H9 (cell line): Measurements from ENCODE around the gene RAD23B. TPM values are rescaled to one million over a fixed set of nuclear protein-coding genes. Genes with fewer than 3 reads are reported as not detected.

Experiments
- DNase-seq: peaks from one replicate; pipeline ENCODE4 v3.0.0-alpha.2; 2017
- H2AFZ ChIP-seq: one replicate; pipeline ENCODE4 v1.6.1; 2013; ENCODE audit warnings: mild to moderate bottlenecking, low read length, control low read depth, moderate library complexity
- H2AK5ac ChIP-seq: 2 replicates; pipeline ENCODE4 v1.6.1; 2013; ENCODE audit warnings: low read length, control low read depth, mixed read lengths; ENCODE audit not compliant: insufficient read length
- H2BK120ac ChIP-seq: one replicate; pipeline ENCODE4 v1.6.1; 2013; ENCODE audit warnings: low read depth, mild to moderate bottlenecking, low read length, control low read depth, inconsistent platforms; ENCODE audit not compliant: poor library complexity, severe bottlenecking
- H2BK12ac ChIP-seq: 2 replicates; pipeline ENCODE4 v1.6.1; 2013; ENCODE audit warnings: low read length, control low read depth, mixed read lengths, low read depth; ENCODE audit not compliant: insufficient read length
- H2BK15ac ChIP-seq: 2 replicates; pipeline ENCODE4 v1.6.1; 2013; ENCODE audit warnings: low read depth, low read length, control low read depth
- H2BK20ac ChIP-seq: one replicate; pipeline ENCODE4 v1.6.1; 2013; ENCODE audit warnings: low read depth, mild to moderate bottlenecking, low read length, control low read depth, inconsistent platforms; ENCODE audit not compliant: poor library complexity, severe bottlenecking
- H2BK5ac ChIP-seq: 2 replicates; pipeline ENCODE4 v1.6.1; 2013; ENCODE audit warnings: low read length, control low read depth, mixed read lengths; ENCODE audit not compliant: insufficient read length
- H3K14ac ChIP-seq: 2 replicates; pipeline ENCODE4 v1.6.1; 2013; ENCODE audit warnings: low read length, control low read depth; ENCODE audit not compliant: insufficient read depth
- H3K18ac ChIP-seq: 2 replicates; pipeline ENCODE4 v1.6.1; 2013; ENCODE audit warnings: low read depth, mild to moderate bottlenecking, mixed read lengths, low read length, control low read depth; ENCODE audit not compliant: insufficient read length
- H3K23ac ChIP-seq: 2 replicates; pipeline ENCODE4 v1.6.1; 2013; ENCODE audit warnings: low read length, control low read depth, mixed read lengths, low read depth; ENCODE audit not compliant: insufficient read length
- H3K23me2 ChIP-seq: 2 replicates; pipeline ENCODE4 v1.6.1; 2013; ENCODE audit warnings: low read depth, mild to moderate bottlenecking, mixed read lengths, low read length, control low read depth; ENCODE audit not compliant: insufficient read length, poor library complexity, severe bottlenecking
- H3K27ac ChIP-seq: 2 replicates; pipeline ENCODE4 v1.5.1; 2013; ENCODE audit warnings: low read length, control low read depth, mixed read lengths, low read depth; ENCODE audit not compliant: insufficient read length
- H3K27me3 ChIP-seq: 2 replicates; pipeline ENCODE4 v1.6.1; 2013; ENCODE audit warnings: low read length, control low read depth, inconsistent platforms; ENCODE audit not compliant: insufficient read depth
- H3K4ac ChIP-seq: 2 replicates; pipeline ENCODE4 v1.6.1; 2013; ENCODE audit warnings: low read depth, mild to moderate bottlenecking, control low read depth, inconsistent platforms, low read length, moderate library complexity
- H3K4me1 ChIP-seq: 2 replicates; pipeline ENCODE4 v1.6.1; 2013; ENCODE audit warnings: low read length, control low read depth, inconsistent platforms; ENCODE audit not compliant: insufficient read depth
- H3K4me2 ChIP-seq: 2 replicates; pipeline ENCODE4 v1.6.1; 2013; ENCODE audit warnings: low read length, control low read depth, mixed read lengths; ENCODE audit not compliant: insufficient read length, insufficient read depth
- H3K56ac ChIP-seq: 2 replicates; pipeline ENCODE4 v1.6.1; 2013; ENCODE audit warnings: low read depth, mild to moderate bottlenecking, mixed read lengths, low read length, control low read depth; ENCODE audit not compliant: insufficient read length
- H3K79me1 ChIP-seq: 2 replicates; pipeline ENCODE4 v1.6.1; 2013; ENCODE audit warnings: low read depth, mild to moderate bottlenecking, moderate library complexity, low read length, control low read depth, inconsistent platforms; ENCODE audit not compliant: insufficient read depth, poor library complexity, severe bottlenecking
- H3K79me2 ChIP-seq: 2 replicates; pipeline ENCODE4 v1.6.1; 2013; ENCODE audit warnings: low read length, control low read depth, inconsistent platforms; ENCODE audit not compliant: insufficient read depth
- H3K9ac ChIP-seq: 2 replicates; pipeline ENCODE4 v1.6.1; 2013; ENCODE audit warnings: low read length, control low read depth, mixed read lengths; ENCODE audit not compliant: insufficient read length; ENCODE audit errors: extremely low read depth
- H3K9me3 ChIP-seq: one replicate; pipeline ENCODE4 v1.6.1; 2013; ENCODE audit warnings: low read depth, low read length, inconsistent platforms; ENCODE audit not compliant: control insufficient read depth
- H3T11ph ChIP-seq: one replicate; pipeline ENCODE4 v1.6.1; 2013; ENCODE audit warnings: mild to moderate bottlenecking, low read length, control low read depth, inconsistent platforms
- H4K20me1 ChIP-seq: one replicate; pipeline ENCODE4 v1.6.1; 2013; ENCODE audit not compliant: control insufficient read depth, insufficient read length, insufficient read depth
- H4K5ac ChIP-seq: 2 replicates; pipeline ENCODE4 v1.6.1; 2013; ENCODE audit warnings: low read depth, mild to moderate bottlenecking, mixed read lengths, low read length, control low read depth; ENCODE audit not compliant: insufficient read length
- H4K8ac ChIP-seq: replicated peaks from 2 replicates; pipeline ENCODE4 v1.6.1; 2013; ENCODE audit warnings: low read length, control low read depth, mixed read lengths, low read depth; ENCODE audit not compliant: insufficient read length
- H4K91ac ChIP-seq: 2 replicates; pipeline ENCODE4 v1.6.1; 2013; ENCODE audit warnings: low read depth, mild to moderate bottlenecking, moderate library complexity, mixed read lengths, low read length, control low read depth; ENCODE audit not compliant: insufficient read length
- H3K27ac Mint-ChIP-seq, 3 experiments: 2 replicates in 2 of 3; 3 replicates in 1 of 3; pipeline ENCODE4 v1.8.0; 2020 to 2021; ENCODE audit warnings: mixed read lengths in 3 of 3, mild to moderate bottlenecking in 1 of 3, moderate library complexity in 1 of 3
- H3K27me3 Mint-ChIP-seq: 2 replicates; pipeline ENCODE4 v1.8.0; 2021; ENCODE audit warnings: low read depth, mild to moderate bottlenecking, moderate library complexity, mixed read lengths
- H3K36me3 Mint-ChIP-seq, 3 experiments: 2 replicates in 2 of 3; 3 replicates in 1 of 3; pipeline ENCODE4 v1.8.0; 2020 to 2021; ENCODE audit warnings: low read depth in 3 of 3, mixed read lengths in 3 of 3; ENCODE audit not compliant: insufficient read depth in 1 of 3
- H3K4me1 Mint-ChIP-seq, 2 experiments: 2 replicates each; pipeline ENCODE4 v1.8.0; 2020; ENCODE audit warnings: mixed read lengths in 2 of 2
- H3K4me3 Mint-ChIP-seq, 2 experiments: 2 replicates in 1 of 2; 3 replicates in 1 of 2; pipeline ENCODE4 v1.8.0; 2020 to 2021; ENCODE audit warnings: mild to moderate bottlenecking in 2 of 2, mixed read lengths in 2 of 2, moderate library complexity in 1 of 2
- H3K9me3 Mint-ChIP-seq, 2 experiments: 2 replicates in 1 of 2; 3 replicates in 1 of 2; pipeline ENCODE4 v1.8.0; 2020; ENCODE audit warnings: mild to moderate bottlenecking in 2 of 2, mixed read lengths in 2 of 2, moderate library complexity in 1 of 2
- CTCF ChIP-seq: fragments of 200-600 bp; sonication (generic); conservative IDR thresholded peaks from 3 replicates; pipeline ENCODE4 v1.8.0; 2021; ENCODE audit warnings: antibody characterized with exemption, mild to moderate bottlenecking
- WGBS: extraction: QIAGEN DNeasy Blood & Tissue Kit; methylation state at CpG from one replicate; pipeline ENCODE4 v1.1.7; 2013; ENCODE audit warnings: missing lambda C conversion rate, low lambda C conversion rate, mixed read lengths; ENCODE audit not compliant: insufficient read length; ENCODE audit errors: extremely low coverage; 5-methylcytosine and 5-hydroxymethylcytosine counted together
- total RNA-seq: library from RNA; stranded (reverse); gene quantifications from 2 replicates; pipeline ENCODE4 v1.2.1, GENCODE V29; 2021

The RAD23B gene
- total RNA-seq, 1 experiment from 2014 or later: 154 TPM

- H2BK15ac ChIP-seq: no peak overlapping the region
- H3K9me3 ChIP-seq: no peaks in the 10 kb centered on the region
- H3K23me2 ChIP-seq: no peaks in the 10 kb centered on the region
- H4K20me1 ChIP-seq: no peaks in the 10 kb centered on the region
- no peaks in the 10 kb centered on the region; the same call in 1 of the 2 replicates for H3K27me3 Mint-ChIP-seq
- H3K36me3 Mint-ChIP-seq: no peaks in the 10 kb centered on the region
- no peak overlapping the region for H2AFZ ChIP-seq
- no peak overlapping the region for H3K23ac ChIP-seq
- H3T11ph ChIP-seq: no peak overlapping the region
- H2BK120ac ChIP-seq: no peak overlapping the region
- H2AK5ac ChIP-seq: no peak overlapping the region
- no peak overlapping the region for H3K4me3 Mint-ChIP-seq
- H2BK5ac ChIP-seq: no peak overlapping the region
- no peak overlapping the region for H3K18ac ChIP-seq
- H3K4ac ChIP-seq: no peak overlapping the region
- no peak overlapping the region for H3K56ac ChIP-seq
- H3K4me2 ChIP-seq: no peak overlapping the region
- H4K91ac ChIP-seq: no peak overlapping the region
- H3K27me3 ChIP-seq: no peaks in the 10 kb centered on the region
- TF ChIP-seq CTCF: no peak
- H3K27ac ChIP-seq: no peak overlapping the region
- no peaks in the 10 kb centered on the region for H3K4me1 Mint-ChIP-seq
- H2BK20ac ChIP-seq: no peak overlapping the region
- no peak overlapping the region for H3K27ac Mint-ChIP-seq
- no peak overlapping the region for H4K8ac ChIP-seq
- no peak overlapping the region for H2BK12ac ChIP-seq
- H3K9me3 Mint-ChIP-seq: no peaks in the 10 kb centered on the region
- H3K79me1 ChIP-seq: no peaks in the 10 kb centered on the region
- no peak for DNase-seq
- no peak overlapping the region for H3K9ac ChIP-seq
- no peaks in the 10 kb centered on the region for H3K79me2 ChIP-seq
- no CpG with 5 or more reads among the region's 2 CpGs for WGBS
- H4K5ac ChIP-seq: no peak overlapping the region
- no peaks in the 10 kb centered on the region for H3K4me1 ChIP-seq
- H3K14ac ChIP-seq: no peak overlapping the region
Measured at GRCh38 chr9:107378006-107378405, 94.9 kb downstream of the RAD23B start.

Other genes starting within 250 kb of the RAD23B start
- 6.2 and 7.1 TPM in 2 replicates for gene KLF4, start 206.5 kb downstream of the RAD23B start, total RNA-seq